HCT116 (cell line): ENCODE data around the gene RGSL1. TPM values are rescaled to one million over a fixed set of nuclear protein-coding genes. Genes with fewer than 3 reads are reported as not detected.
A peak's percentile ranks its signal among the peaks of the same experiment; 100 is the strongest.

Experiments
- ATAC-seq: fragments of 200-7000 bp; cut with Tn5 transposase; 2 replicates; pipeline ENCODE4 v1.9.1; 2020; ENCODE audit warnings: mild to moderate bottlenecking, moderate library complexity
- BruUV-seq: library from RNA; stranded (reverse); fragments of 400-500 nt; replicated peaks from 2 replicates; lab custom pipeline; 2021; lab: Mats Ljungman, UMichigan
- CTCF ChIA-PET: fragments of 300-600 bp; sonication (Branson Sonifier 250); formaldehyde crosslinking; loops from one replicate; lab custom pipeline; 2021; ENCODE audit warnings: antibody characterized with exemption; lab: Charles Lee
- POLR2A ChIA-PET: fragments of 300-600, 350-600 bp; sonication (Branson Sonifier 250); formaldehyde crosslinking; loops from one replicate; lab custom pipeline; 2021; ENCODE audit warnings: antibody characterized with exemption; lab: Charles Lee
- RAD21 ChIA-PET, 2 experiments: fragments of 300-600 bp; sonication (Branson Sonifier 250); formaldehyde crosslinking; loops; one replicate each; lab custom pipeline; 2023; ENCODE audit warnings: low total read pairs in 2 of 2; ENCODE audit not compliant: uncharacterized antibody in 2 of 2, unreplicated experiment in 2 of 2, low non-redundant PET in 1 of 2; lab: Charles Lee
- DNase-seq: peaks from one replicate; pipeline ENCODE4 v3.0.0-alpha.2; 2010; ENCODE audit warnings: low read depth, low spot score
- H2AFZ ChIP-seq: fragments of 200-600 bp; shearing (Covaris generic), sonication (generic); 2 replicates; pipeline ENCODE4 v1.6.1; 2017; ENCODE audit warnings: low read depth, mixed run types, mixed read lengths, antibody characterized with exemption, low read length; ENCODE audit not compliant: poor library complexity, severe bottlenecking
- H3K27ac ChIP-seq: 2 replicates; pipeline ENCODE4 v1.5.1; 2012; ENCODE audit warnings: low read depth, low read length
- H3K27me3 ChIP-seq: fragments of 200-600 bp; sonication (generic); 2 replicates; pipeline ENCODE4 v1.6.1; 2016; ENCODE audit warnings: mixed run types, low read length, mixed read lengths; ENCODE audit not compliant: insufficient read depth
- H3K36me3 ChIP-seq, 2 experiments: fragments of 200-500 bp in 1 of 2; fragments of 200-600 bp in 1 of 2; sonication (Bioruptor generic) in 1 of 2; sonication (generic) in 1 of 2; 2 replicates each; pipeline versions ENCODE4 v1.5.1 to v1.6.1; 2014 to 2016; ENCODE audit warnings: low read length in 2 of 2, inconsistent platforms in 1 of 2, mixed read lengths in 1 of 2, mixed run types in 1 of 2; ENCODE audit not compliant: insufficient read depth in 2 of 2, control insufficient read depth in 1 of 2
- H3K4me1 ChIP-seq, 2 experiments: fragments of 200-600 bp in 1 of 2; sonication (generic) in 1 of 2; 2 replicates each; pipeline versions ENCODE4 v1.5.1 to v1.6.1; 2012 to 2017; ENCODE audit warnings: low read length in 2 of 2, inconsistent platforms in 1 of 2, mild to moderate bottlenecking in 1 of 2, mixed read lengths in 1 of 2, mixed run types in 1 of 2, moderate library complexity in 1 of 2; ENCODE audit not compliant: insufficient read depth in 2 of 2, control insufficient read depth in 1 of 2
- H3K4me2 ChIP-seq: fragments of 200-600 bp; sonication (generic); 2 replicates; pipeline ENCODE4 v1.6.1; 2017; ENCODE audit warnings: mixed run types, low read length, mixed read lengths
- H3K4me3 ChIP-seq, 2 experiments: fragments of 200-600 bp in 1 of 2; sonication (generic) in 1 of 2; replicated peaks in 1 of 2; 2 replicates each; pipeline ENCODE4 v1.5.1; 2011 to 2016; ENCODE audit warnings: low read length in 2 of 2, control low read depth in 1 of 2, low read depth in 1 of 2, mild to moderate bottlenecking in 1 of 2, mixed read lengths in 1 of 2, mixed run types in 1 of 2
- H3K79me2 ChIP-seq: fragments of 200-600 bp; sonication (generic); 2 replicates; pipeline ENCODE4 v1.6.1; 2017; ENCODE audit warnings: mild to moderate bottlenecking, mixed run types, low read length, moderate library complexity, mixed read lengths; ENCODE audit not compliant: insufficient read depth
- H3K9ac ChIP-seq: fragments of 200-600 bp; sonication (generic); 2 replicates; pipeline ENCODE4 v1.6.1; 2016; ENCODE audit warnings: low read length, mixed read lengths
- H3K9me2 ChIP-seq: fragments of 200-600 bp; sonication (generic), shearing (Covaris generic); 2 replicates; pipeline ENCODE4 v1.6.1; 2017; ENCODE audit warnings: mixed run types, mild to moderate bottlenecking, moderate library complexity; ENCODE audit not compliant: insufficient read depth
- H3K9me3 ChIP-seq, 2 experiments: fragments of 200-500 bp in 1 of 2; fragments of 200-600 bp in 1 of 2; sonication (Bioruptor generic) in 1 of 2; sonication (generic) in 1 of 2; 2 replicates each; pipeline ENCODE4 v1.6.1; 2014 to 2017; ENCODE audit warnings: low read length in 2 of 2, mixed read lengths in 2 of 2, inconsistent platforms in 1 of 2, low read depth in 1 of 2, mild to moderate bottlenecking in 1 of 2, mixed run types in 1 of 2, moderate library complexity in 1 of 2; ENCODE audit not compliant: control insufficient read depth in 1 of 2, insufficient read depth in 1 of 2
- H4K20me1 ChIP-seq: fragments of 200-600 bp; sonication (generic), shearing (Covaris generic); 2 replicates; pipeline ENCODE4 v1.6.1; 2017; ENCODE audit warnings: mixed run types, mild to moderate bottlenecking, moderate library complexity; ENCODE audit not compliant: insufficient read depth
- ATF3 ChIP-seq: IDR thresholded peaks from 2 replicates; pipeline ENCODE4 v1.6.1; 2012
- CBX3 ChIP-seq: IDR thresholded peaks from 2 replicates; pipeline ENCODE4 v1.6.1; 2012; ENCODE audit warnings: low read depth
- CTCF ChIP-seq, 3 experiments: fragments of 200-600 bp in 1 of 3; sonication (generic) in 1 of 3; IDR thresholded peaks in 2 of 3; conservative IDR thresholded peaks in 1 of 3; 2 replicates each; pipeline ENCODE4 v1.5.1; 2012 to 2017; ENCODE audit warnings: low read depth in 2 of 3, low read length in 2 of 3, antibody characterized with exemption in 1 of 3, borderline replicate concordance in 1 of 3, control low read depth in 1 of 3, mild to moderate bottlenecking in 1 of 3, mixed read lengths in 1 of 3, mixed run types in 1 of 3, moderate library complexity in 1 of 3; ENCODE audit not compliant: insufficient read depth in 1 of 3
- ELF1 ChIP-seq: IDR thresholded peaks from 2 replicates; pipeline ENCODE4 v1.6.1; 2012; ENCODE audit warnings: low read depth, borderline replicate concordance
- FOSL1 ChIP-seq: IDR thresholded peaks from 2 replicates; pipeline ENCODE4 v1.6.1; 2012; ENCODE audit warnings: low read depth
- JUND ChIP-seq: IDR thresholded peaks from 2 replicates; pipeline ENCODE4 v1.6.1; 2012
- POLR2A ChIP-seq: IDR thresholded peaks from 2 replicates; pipeline ENCODE4 v1.7.0; 2011; ENCODE audit warnings: borderline replicate concordance; ENCODE audit not compliant: insufficient read depth, insufficient read length; ENCODE audit errors: extremely low read depth
- POLR2AphosphoS5 ChIP-seq: IDR thresholded peaks from 2 replicates; pipeline ENCODE4 v1.6.1; 2011; ENCODE audit warnings: mild to moderate bottlenecking, low read depth, low read length, moderate library complexity
- RAD21 ChIP-seq: IDR thresholded peaks from 2 replicates; pipeline ENCODE4 v1.6.1; 2012; ENCODE audit warnings: low read depth, mild to moderate bottlenecking
- REST ChIP-seq: IDR thresholded peaks from 2 replicates; pipeline ENCODE4 v1.6.1; 2012; ENCODE audit warnings: low read depth
- SIN3A ChIP-seq: IDR thresholded peaks from 2 replicates; pipeline ENCODE4 v1.6.1; 2012; ENCODE audit warnings: low read depth
- SP1 ChIP-seq: IDR thresholded peaks from 2 replicates; pipeline ENCODE4 v1.6.1; 2012; ENCODE audit warnings: low read depth
- YY1 ChIP-seq: IDR thresholded peaks from 2 replicates; pipeline ENCODE4 v1.6.1; 2011; ENCODE audit warnings: low read length, low read depth, moderate library complexity, mild to moderate bottlenecking; ENCODE audit not compliant: insufficient replicate concordance; ENCODE audit errors: extremely low read depth
- ZFX ChIP-seq: fragments of 450-650 bp; IDR thresholded peaks from 2 replicates; pipeline ENCODE4 v1.6.1; 2017
- ZNF274 ChIP-seq: fragments of 200-500 bp; sonication (Bioruptor generic); IDR thresholded peaks from 2 replicates; pipeline ENCODE4 v1.6.1; 2014; ENCODE audit warnings: mild to moderate bottlenecking, low read depth, low read length, inconsistent platforms
- intact Hi-C: fragments of 100-400 bp; cut with micrococcal nuclease; formaldehyde crosslinking; loops from 2 replicates; pipeline ENCODE4 v1.10.0; 2022
- total RNA-seq: library from RNA; stranded (reverse); gene quantifications from one replicate; pipeline ENCODE4 v1.2.1, GENCODE V29; 2021; ENCODE audit not compliant: unreplicated experiment

The RGSL1 gene
- total RNA-seq, 1 experiment from 2014 or later = not detected

GRCh38 chr1:182589520-182589919 is 139.6 kb downstream of the RGSL1 start:
- H3K4me3 ChIP-seq = peak overlapping the region in 1 of 2 experiments; percentile 69; a peak in 2 of 4 replicates
- intact Hi-C loops = no loop called here
- H3K9me3 ChIP-seq = no peaks in the 10 kb centered on the region
- CTCF ChIA-PET = interaction anchor here (1.7 to 1.8 kb wide), 2 partner anchors 195 to 197 kb away, joined by 7 read pairs; no protein-coding TSS in a partner anchor
- no peaks in the 10 kb centered on the region for H4K20me1 ChIP-seq
- H3K4me2 ChIP-seq = peak overlapping the region; percentile 82
- no peaks in the 10 kb centered on the region for H3K9me2 ChIP-seq
- DNase-seq = no peak
- no peak for ATAC-seq
- H3K4me1 ChIP-seq = peaks cover 0 to 13% of the 10 kb centered on the region in 2 experiments; a peak in 2 of 4 replicates
- no peaks in the 10 kb centered on the region for H3K27me3 ChIP-seq
- no TSS peak for BruUV-seq
- H3K79me2 ChIP-seq = no peaks in the 10 kb centered on the region
- H2AFZ ChIP-seq = peak overlapping the region; percentile 91
- H3K27ac ChIP-seq = no peak overlapping the region
- POLR2A ChIA-PET = interaction anchor here (1.1 to 1.7 kb wide), 3 partner anchors 9 to 82 kb away, joined by 3 to 5 read pairs (median 3); no protein-coding TSS in a partner anchor
- no peaks in the 10 kb centered on the region for H3K36me3 ChIP-seq
- RAD21 ChIA-PET = interaction anchor here (0.6 to 0.8 kb wide), 2 partner anchors 177 to 193 kb away, joined by 3 read pairs; no protein-coding TSS in a partner anchor
- no peak overlapping the region for H3K9ac ChIP-seq
- TF ChIP-seq CTCF (IDR thresholded peaks at IDR 0.05 in 2 of 3, conservative IDR thresholded peaks at IDR 0.05 in 1 of 3; ENCODE audit: borderline replicate concordance in 1 of 3, insufficient read depth in 1 of 3, low read depth in 2 of 3, low read length in 2 of 3) (no peak), ELF1 (no peak), CBX3 (no peak), YY1 (no peak), ZNF274 (no peak), POLR2A (no peak), FOSL1 (no peak), RAD21 (no peak), SIN3A (no peak), SP1 (no peak), ZFX (no peak), ATF3 (no peak), REST (no peak), POLR2AphosphoS5 (no peak), JUND (no peak)
